Activated naive CD8-positive, alpha-beta T cell treated with anti-CD3 and anti-CD28 coated beads, Interleukin-2, amount 50 U/mL, for 24 hours (primary cell): ENCODE data around the gene RNF223.
"Not testable (repeated sequence)": the region's sequence is repeated elsewhere in the genome, so short reads cannot be mapped to it uniquely, and the experiment has no call there.

Experiments used
- ATAC-seq: fragments of 150-1000 bp; cut with Tn5 transposase; one replicate; pipeline ENCODE4 v1.10.0; 2021
- DNase-seq: peaks from one replicate; pipeline ENCODE4 v3.0.0; 2021
- H3K27ac Mint-ChIP-seq: one replicate; pipeline ENCODE4 v1.8.0; 2021; ENCODE audit warnings: mild to moderate bottlenecking, mixed read lengths
- H3K27me3 Mint-ChIP-seq: one replicate; pipeline ENCODE4 v1.8.0; 2021; ENCODE audit warnings: mixed read lengths
- H3K36me3 Mint-ChIP-seq: one replicate; pipeline ENCODE4 v1.8.0; 2021; ENCODE audit warnings: low read depth, mixed read lengths
- H3K4me1 Mint-ChIP-seq: one replicate; pipeline ENCODE4 v1.8.0; 2021; ENCODE audit warnings: mixed read lengths
- H3K4me3 Mint-ChIP-seq: one replicate; pipeline ENCODE4 v1.8.0; 2021; ENCODE audit warnings: mild to moderate bottlenecking, moderate library complexity, mixed read lengths
- H3K9me3 Mint-ChIP-seq: one replicate; pipeline ENCODE4 v1.8.0; 2021; ENCODE audit warnings: mixed read lengths

RNF223 gene

GRCh38 chr1:1085911-1086841, 12.1 kb upstream of the RNF223 start:
- H3K9me3 Mint-ChIP-seq: no peaks in the 10 kb centered on the region
- ATAC-seq (no peak), DNase-seq (peak; percentile 1)
- H3K27me3 Mint-ChIP-seq: no peaks in the 10 kb centered on the region
- no peak overlapping the region for H3K4me3 Mint-ChIP-seq
- peaks cover 2% of the 10 kb centered on the region for H3K36me3 Mint-ChIP-seq
- H3K27ac Mint-ChIP-seq: no peak overlapping the region
- H3K4me1 Mint-ChIP-seq: no peaks in the 10 kb centered on the region

- ATAC-seq (no peak), DNase-seq (no peak)
- no peaks in the 10 kb centered on the region for H3K27me3 Mint-ChIP-seq
- no peak overlapping the region for H3K27ac Mint-ChIP-seq
- no peak overlapping the region for H3K4me3 Mint-ChIP-seq
- peaks cover 2% of the 10 kb centered on the region for H3K36me3 Mint-ChIP-seq
- H3K9me3 Mint-ChIP-seq: no peaks in the 10 kb centered on the region
- no peaks in the 10 kb centered on the region for H3K4me1 Mint-ChIP-seq
These were observed 11.2 kb upstream of the RNF223 start for GRCh38 chr1:1085171-1085841.

DNA sequence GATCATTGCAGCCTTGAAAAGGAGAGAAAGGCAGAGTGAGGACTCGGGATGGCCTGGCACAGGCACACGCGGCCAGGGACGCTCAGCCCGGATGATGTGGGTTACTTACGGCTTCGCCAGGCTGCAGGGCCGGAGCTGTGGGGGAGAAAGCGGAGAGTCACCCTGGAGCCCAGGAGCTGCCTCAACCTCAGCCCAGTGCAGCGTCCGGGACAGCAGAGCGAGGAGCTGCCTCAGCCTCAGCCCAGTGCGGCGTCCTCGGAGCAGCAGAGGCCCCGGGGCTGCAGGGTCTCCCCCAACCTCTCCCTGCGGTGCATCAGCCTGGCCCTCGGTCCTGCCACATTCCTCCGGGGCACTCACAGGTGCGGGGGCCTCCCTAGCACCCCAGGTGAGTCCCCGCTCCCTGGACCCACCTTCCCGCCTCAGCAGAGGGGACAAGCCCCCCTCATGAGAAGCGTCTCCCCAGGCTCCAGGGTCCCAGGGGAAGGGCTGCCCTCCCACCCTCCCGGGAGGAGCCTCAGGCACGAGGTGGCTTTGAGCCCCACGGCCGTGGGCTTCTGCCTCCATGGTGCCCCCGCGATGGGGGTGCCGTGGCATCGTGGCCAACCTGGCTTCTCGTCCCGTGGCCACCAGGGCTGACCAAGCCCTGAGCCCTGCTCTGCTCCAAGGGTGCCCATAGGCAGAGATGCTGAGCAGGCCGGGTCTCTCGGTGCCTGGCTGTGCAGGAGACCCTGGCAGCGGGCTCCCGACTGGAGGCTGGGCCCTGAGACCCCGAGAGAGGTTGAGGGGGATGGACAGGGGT, 10.5 kb upstream of the RNF223 start:
- Mint-ChIP-seq H3K27me3 (no peaks in the 10 kb centered on the region), H3K36me3 (peaks cover 2% of the 10 kb centered on the region), H3K9me3 (no peaks in the 10 kb centered on the region), H3K4me3 (no peak overlapping the region), H3K27ac (no peak overlapping the region), H3K4me1 (peaks cover 2% of the 10 kb centered on the region)
- no peak for DNase-seq
- no peak for ATAC-seq

DNA sequence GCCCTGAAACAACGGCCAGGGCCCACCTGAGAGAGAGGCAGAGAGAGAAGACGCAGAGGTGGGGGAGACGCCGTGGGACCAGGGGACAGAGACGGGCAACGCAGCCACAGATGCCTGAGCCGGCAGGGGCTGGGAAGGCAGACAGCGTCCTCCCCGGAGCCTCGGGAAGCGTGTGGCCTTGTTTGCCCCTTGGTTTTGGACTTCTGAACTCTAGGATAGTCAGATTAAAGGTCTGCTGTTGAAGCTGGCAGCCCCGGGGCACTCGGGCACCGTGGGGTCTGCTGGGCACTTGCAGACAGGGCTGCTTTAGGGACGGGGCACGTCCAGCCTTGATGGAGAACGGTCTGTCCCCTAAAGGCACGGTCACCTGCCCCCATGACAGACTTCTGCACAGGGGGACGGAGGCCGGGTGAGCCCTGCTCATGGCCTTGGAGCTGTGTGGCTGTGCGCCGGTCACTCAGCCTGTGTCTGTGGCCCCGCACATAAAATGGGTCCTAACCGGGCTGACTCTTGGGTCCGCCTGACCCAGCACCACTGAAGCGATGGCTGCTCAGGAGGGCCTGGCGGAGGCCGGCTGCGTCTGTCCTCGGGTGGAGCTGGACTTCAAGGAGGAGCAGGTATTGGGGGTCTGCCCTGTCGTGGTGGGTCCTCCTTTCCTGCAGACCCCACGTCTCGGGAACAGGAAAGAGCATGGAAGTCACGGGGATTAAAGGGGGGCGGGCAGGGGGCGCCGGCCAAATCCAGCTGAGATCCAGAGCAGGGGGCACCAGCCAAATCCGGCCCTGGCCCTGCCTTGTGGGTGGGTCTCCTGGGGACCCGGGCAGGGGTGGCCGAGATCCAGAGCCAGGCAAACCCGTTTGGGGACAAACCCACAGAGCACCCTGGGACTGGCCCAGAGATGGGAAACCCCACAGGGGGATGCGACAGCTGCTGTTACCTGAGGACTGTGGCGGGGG, 9.6 kb upstream of the RNF223 start:
- peak; percentile 2 for DNase-seq
- H3K4me3 Mint-ChIP-seq: no peak overlapping the region
- no peak for ATAC-seq
- peaks cover 2% of the 10 kb centered on the region for H3K36me3 Mint-ChIP-seq
- H3K9me3 Mint-ChIP-seq: no peaks in the 10 kb centered on the region
- H3K27ac Mint-ChIP-seq: no peak overlapping the region
- peaks cover 5% of the 10 kb centered on the region for H3K4me1 Mint-ChIP-seq
- H3K27me3 Mint-ChIP-seq: no peaks in the 10 kb centered on the region

DNA sequence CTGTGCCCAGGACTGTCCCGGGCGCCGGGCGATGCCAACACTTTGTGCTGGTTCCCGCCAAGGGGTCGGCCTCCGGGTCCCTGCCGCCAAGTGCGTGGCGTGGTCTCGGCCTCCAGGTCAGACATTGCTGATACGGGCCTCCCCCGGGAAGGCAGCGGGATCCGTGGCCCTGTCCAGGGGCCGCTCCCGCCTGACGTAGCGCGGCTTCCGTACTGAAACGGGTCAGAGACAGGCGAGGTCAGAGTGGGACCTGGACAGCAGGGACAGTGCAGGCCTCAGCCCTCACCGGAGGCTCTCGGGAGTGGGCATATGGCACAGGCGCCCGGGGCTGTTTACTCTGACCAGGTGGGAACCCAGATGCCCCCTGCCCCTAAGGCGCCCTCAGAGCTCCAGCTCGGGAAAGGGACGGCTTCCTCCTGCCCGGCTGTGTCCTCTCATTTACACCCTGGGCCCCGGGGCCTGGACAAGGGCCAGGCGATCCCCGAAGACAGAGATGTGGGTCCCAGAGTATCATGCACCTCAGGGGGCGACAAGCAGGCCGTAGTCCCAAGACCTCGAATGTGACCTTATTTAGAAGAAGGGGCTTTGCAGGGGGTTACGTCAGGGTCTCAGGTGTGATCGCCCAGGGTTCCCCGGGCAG, 8.8 kb upstream of the RNF223 start:
- H3K27ac Mint-ChIP-seq: no peak overlapping the region
- no peak for ATAC-seq
- peaks cover 2% of the 10 kb centered on the region for H3K36me3 Mint-ChIP-seq

GRCh38 chr1:1082239-1082775, 8.2 kb upstream of the RNF223 start:
- ATAC-seq: no peak
- H3K27me3 Mint-ChIP-seq: no peaks in the 10 kb centered on the region
- peaks cover 2% of the 10 kb centered on the region for H3K36me3 Mint-ChIP-seq
- no peak overlapping the region for H3K27ac Mint-ChIP-seq
- DNase-seq: no peak
- no peaks in the 10 kb centered on the region for H3K9me3 Mint-ChIP-seq
- H3K4me1 Mint-ChIP-seq: peaks cover 5% of the 10 kb centered on the region
- no peak overlapping the region for H3K4me3 Mint-ChIP-seq

More for the DNA sequence above, 8.8 kb upstream of the RNF223 start:
- no peaks in the 10 kb centered on the region for H3K9me3 Mint-ChIP-seq
- no peak for DNase-seq
- H3K4me1 Mint-ChIP-seq: peaks cover 5% of the 10 kb centered on the region
- no peaks in the 10 kb centered on the region for H3K27me3 Mint-ChIP-seq
- no peak overlapping the region for H3K4me3 Mint-ChIP-seq

DNA sequence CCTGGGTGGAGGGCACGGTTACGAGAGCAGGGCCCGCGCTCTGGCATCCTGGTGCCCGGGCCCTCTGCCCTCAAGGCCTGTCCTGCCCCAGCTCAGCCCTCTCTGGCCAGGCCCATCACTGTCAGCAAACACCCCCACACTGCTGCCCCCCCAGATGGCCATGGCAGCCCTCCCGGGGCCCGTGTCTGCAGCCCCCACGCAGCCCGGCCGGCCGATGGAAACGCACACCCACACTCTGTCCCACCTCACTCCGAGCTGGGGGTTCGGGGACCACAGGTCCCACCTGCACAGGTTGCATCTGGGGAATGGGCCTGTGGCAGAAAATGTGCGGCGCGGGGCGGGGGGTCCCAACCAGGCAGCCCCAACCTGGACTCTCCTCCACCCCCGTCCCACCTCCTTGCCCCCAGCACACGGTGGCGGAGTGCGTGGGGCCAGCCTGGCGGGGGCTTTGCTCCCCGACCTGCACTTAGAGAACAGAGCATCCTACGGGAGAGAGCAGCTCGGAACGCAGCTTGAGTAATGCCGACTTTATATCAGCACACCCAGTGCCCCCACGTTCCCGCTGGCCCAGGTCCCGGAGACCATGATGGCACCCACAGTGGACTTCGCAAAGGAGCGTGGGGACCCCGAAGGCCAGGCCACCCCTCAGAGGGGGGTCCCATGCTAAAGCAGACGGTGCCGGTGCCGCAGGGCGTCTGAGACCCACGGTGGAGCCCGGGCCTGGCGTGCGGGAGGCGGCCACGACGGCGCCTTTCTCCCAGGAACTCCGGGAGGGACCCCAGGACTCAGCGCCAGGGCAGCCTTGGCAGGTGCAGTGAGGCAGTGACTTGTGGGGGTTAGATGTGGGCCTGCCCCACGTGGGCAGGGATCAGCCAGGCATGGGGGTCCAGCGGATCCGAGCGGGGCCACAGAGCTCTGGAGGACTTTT, 7.5 kb upstream of the RNF223 start:
- H3K36me3 Mint-ChIP-seq: peaks cover 2% of the 10 kb centered on the region
- H3K27me3 Mint-ChIP-seq: no peaks in the 10 kb centered on the region
- ATAC-seq (no peak), DNase-seq (no peak)
- H3K9me3 Mint-ChIP-seq: no peaks in the 10 kb centered on the region
- H3K27ac Mint-ChIP-seq: no peak overlapping the region
- H3K4me3 Mint-ChIP-seq: no peak overlapping the region
- H3K4me1 Mint-ChIP-seq: peaks cover 5% of the 10 kb centered on the region

DNA sequence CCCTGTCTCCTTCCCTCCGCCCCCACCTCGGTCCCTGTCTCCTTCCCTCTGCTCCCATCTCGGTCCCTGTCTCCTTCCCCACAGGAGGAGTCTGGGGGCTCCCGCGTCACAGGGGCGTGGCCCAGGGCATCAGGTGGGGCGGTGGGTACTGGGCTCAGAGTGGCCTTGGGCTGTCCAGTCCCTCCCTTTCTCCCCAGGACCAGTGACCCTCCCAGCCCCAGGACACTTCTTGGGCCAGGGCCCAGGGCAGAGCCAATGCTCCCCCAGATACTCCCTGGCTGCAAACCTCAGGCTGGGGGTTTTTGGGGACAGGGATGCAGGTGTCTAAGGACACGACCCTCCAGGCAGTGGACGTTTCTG, 6.8 kb upstream of the RNF223 start:
- Mint-ChIP-seq H3K27me3 (no peaks in the 10 kb centered on the region), H3K36me3 (peaks cover 2% of the 10 kb centered on the region), H3K4me3 (no peak overlapping the region), H3K27ac (no peak overlapping the region), H3K9me3 (no peaks in the 10 kb centered on the region), H3K4me1 (peaks cover 5% of the 10 kb centered on the region)
- ATAC-seq (no peak), DNase-seq (no peak)

- no peak overlapping the region for H3K4me3 Mint-ChIP-seq
- ATAC-seq (peak; percentile 39), DNase-seq (no peak)
- H3K27ac Mint-ChIP-seq: no peak overlapping the region
- H3K4me1 Mint-ChIP-seq: peaks cover 5% of the 10 kb centered on the region
- H3K27me3 Mint-ChIP-seq: no peaks in the 10 kb centered on the region
- H3K36me3 Mint-ChIP-seq: peaks cover 2% of the 10 kb centered on the region
- H3K9me3 Mint-ChIP-seq: no peaks in the 10 kb centered on the region
These were observed 6.1 kb upstream of the RNF223 start for GRCh38 chr1:1080122-1080757.

GRCh38 chr1:1079408-1080121, 5.5 kb upstream of the RNF223 start:
- Mint-ChIP-seq H3K4me3 (no peak overlapping the region), H3K27ac (no peak overlapping the region)
- ATAC-seq: peak; percentile 71

DNA sequence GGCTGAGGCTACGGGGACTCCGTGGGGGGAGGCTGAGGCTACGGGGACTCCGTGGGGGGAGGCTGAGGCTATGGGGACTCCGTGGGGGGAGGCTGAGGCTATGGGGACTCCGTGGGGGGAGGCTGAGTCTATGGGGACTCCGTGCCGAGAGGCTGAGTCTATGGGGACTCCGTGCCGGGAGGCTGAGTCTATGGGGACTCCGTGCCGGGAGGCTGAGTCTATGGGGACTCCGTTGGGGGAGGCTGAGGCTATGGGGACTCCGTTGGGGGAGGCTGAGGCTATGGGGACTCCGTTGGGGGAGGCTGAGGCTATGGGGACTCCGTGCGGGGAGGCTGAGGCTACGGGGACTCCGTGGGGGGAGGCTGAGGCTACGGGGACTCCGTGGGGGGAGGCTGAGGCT, 3.3 kb upstream of the RNF223 start:
- H3K36me3 Mint-ChIP-seq, H3K27me3 Mint-ChIP-seq, H3K27ac Mint-ChIP-seq, H3K9me3 Mint-ChIP-seq, H3K4me1 Mint-ChIP-seq, H3K4me3 Mint-ChIP-seq, DNase-seq, ATAC-seq: not testable (repeated sequence)

More at GRCh38 chr1:1079408-1080121, 5.5 kb upstream of the RNF223 start:
- DNase-seq: peak; percentile 51
- H3K9me3 Mint-ChIP-seq: no peaks in the 10 kb centered on the region
- peaks cover 3% of the 10 kb centered on the region for H3K27me3 Mint-ChIP-seq
- peaks cover 2% of the 10 kb centered on the region for H3K36me3 Mint-ChIP-seq
- H3K4me1 Mint-ChIP-seq: peaks cover 5% of the 10 kb centered on the region
